ENCODE measurements around the gene CYP17A1. TPM values are rescaled to one million over a fixed set of nuclear protein-coding genes. Genes with fewer than 3 reads are reported as not detected.

The CYP17A1 gene
- total and polyA plus RNA-seq, 10 of the 15 experiments (the other 5 are each of a cell fraction or from before 2014, with no cell fraction given): 2.1 TPM; not detected in 9

- TF ChIP-seq ZNF384 (IDR thresholded peaks at IDR 0.05; ENCODE audit: borderline replicate concordance, low read depth, low read length): no peak
These were observed 55.9 kb downstream of the CYP17A1 start (continued) for GRCh38 chr10:102781090-102781920.

Small RNA genes within 50 kb of the gene (small RNA-seq; reads per million reads assigned to genes)
- gene AS3MT: not detected
- gene RF00026: not detected
- gene RNU6-1231P: not detected

Other genes starting within 250 kb of the CYP17A1 start
- gene TRIM8, start 192.9 kb downstream of the CYP17A1 start, total RNA-seq (2014; rRNA removed): 18.7 and 19.0 TPM in 2 replicates
- 13.5 and 15.9 TPM in 2 replicates for gene TRIM8, start 192.9 kb downstream of the CYP17A1 start, total RNA-seq (2014; rRNA removed; fragmentation: Illumina TruSeq; extraction: Trizol)
- 44.2 and 53.2 TPM in 2 replicates for gene TRIM8, start 192.9 kb downstream of the CYP17A1 start, total RNA-seq (2021)
- gene TRIM8, start 192.9 kb downstream of the CYP17A1 start, polyA plus RNA-seq (2011; rRNA removed): 16.6 and 26.9 TPM in 2 replicates
- 9.9 and 22.4 TPM in 2 replicates for gene TRIM8, start 192.9 kb downstream of the CYP17A1 start, polyA plus RNA-seq (2014; fragmentation: Illumina TruSeq; extraction: Trizol)
- gene TRIM8, start 192.9 kb downstream of the CYP17A1 start, polyA plus RNA-seq (2014; fragmentation: Nextera tagmentation; extraction: Ambion mirVana): 1 to 10 TPM; 7.9 to 9.5 TPM
- 33.5 and 37.5 TPM in 2 replicates for gene TRIM8, start 192.9 kb downstream of the CYP17A1 start, polyA plus RNA-seq (2014; rRNA removed)
- 10 to 100 TPM; 27.3 to 27.6 TPM for gene TRIM8, start 192.9 kb downstream of the CYP17A1 start, polyA plus RNA-seq (2016; fragmentation: Nextera tagmentation; extraction: Ambion mirVana)
- 4.9 and 6.2 TPM in 2 replicates for gene ARL3, start 123.0 kb downstream of the CYP17A1 start, total RNA-seq (2014; rRNA removed)
- 6.6 and 7.2 TPM in 2 replicates for gene ARL3, start 123.0 kb downstream of the CYP17A1 start, total RNA-seq (2014; rRNA removed; fragmentation: Illumina TruSeq; extraction: Trizol)
- gene ARL3, start 123.0 kb downstream of the CYP17A1 start, total RNA-seq (2021): 7.7 TPM in 2 replicates
- gene ARL3, start 123.0 kb downstream of the CYP17A1 start, polyA plus RNA-seq (2011; rRNA removed): 11.3 and 14.0 TPM in 2 replicates
- gene ARL3, start 123.0 kb downstream of the CYP17A1 start, polyA plus RNA-seq (2014; fragmentation: Illumina TruSeq; extraction: Trizol): 10.6 and 13.7 TPM in 2 replicates
- gene ARL3, start 123.0 kb downstream of the CYP17A1 start, polyA plus RNA-seq (2014; fragmentation: Nextera tagmentation; extraction: Ambion mirVana): 10 to 100 TPM; 21.0 to 26.1 TPM
- 8.5 and 9.7 TPM in 2 replicates for gene ARL3, start 123.0 kb downstream of the CYP17A1 start, polyA plus RNA-seq (2014; rRNA removed)
- gene ARL3, start 123.0 kb downstream of the CYP17A1 start, polyA plus RNA-seq (2016; fragmentation: Nextera tagmentation; extraction: Ambion mirVana): 10 to 100 TPM; 21.9 to 22.2 TPM
- 11.9 and 13.8 TPM in 2 replicates for gene SFXN2, start 122.8 kb downstream of the CYP17A1 start, total RNA-seq (2014; rRNA removed)
- gene SFXN2, start 122.8 kb downstream of the CYP17A1 start, total RNA-seq (2014; rRNA removed; fragmentation: Illumina TruSeq; extraction: Trizol): 14.9 and 17.5 TPM in 2 replicates
- 16.8 and 22.1 TPM in 2 replicates for gene SFXN2, start 122.8 kb downstream of the CYP17A1 start, total RNA-seq (2021)
- gene SFXN2, start 122.8 kb downstream of the CYP17A1 start, polyA plus RNA-seq (2011; rRNA removed): 16.3 and 21.6 TPM in 2 replicates
- gene SFXN2, start 122.8 kb downstream of the CYP17A1 start, polyA plus RNA-seq (2014; fragmentation: Illumina TruSeq; extraction: Trizol): 16.1 and 19.5 TPM in 2 replicates
- gene SFXN2, start 122.8 kb downstream of the CYP17A1 start, polyA plus RNA-seq (2014; fragmentation: Nextera tagmentation; extraction: Ambion mirVana): 1 to 10 TPM; 8.8 to 9.6 TPM
- gene SFXN2, start 122.8 kb downstream of the CYP17A1 start, polyA plus RNA-seq (2014; rRNA removed): 17.2 and 22.5 TPM in 2 replicates
- gene SFXN2, start 122.8 kb downstream of the CYP17A1 start, polyA plus RNA-seq (2016; fragmentation: Nextera tagmentation; extraction: Ambion mirVana): 10 to 100 TPM; 19.9 to 20.5 TPM
- 12.7 and 18.8 TPM in 2 replicates for gene WBP1L, start 93.5 kb downstream of the CYP17A1 start, total RNA-seq (2014; rRNA removed)
- 10.3 and 10.5 TPM in 2 replicates for gene WBP1L, start 93.5 kb downstream of the CYP17A1 start, total RNA-seq (2014; rRNA removed; fragmentation: Illumina TruSeq; extraction: Trizol)
- 16.9 and 19.8 TPM in 2 replicates for gene WBP1L, start 93.5 kb downstream of the CYP17A1 start, total RNA-seq (2021)
- 11.3 and 13.9 TPM in 2 replicates for gene WBP1L, start 93.5 kb downstream of the CYP17A1 start, polyA plus RNA-seq (2011; rRNA removed)
- gene WBP1L, start 93.5 kb downstream of the CYP17A1 start, polyA plus RNA-seq (2014; fragmentation: Illumina TruSeq; extraction: Trizol): 10.0 and 14.5 TPM in 2 replicates
- 10 to 100 TPM in 1 of 2 experiments, 1 to 10 TPM in 1; 3.7 to 10.7 TPM for gene WBP1L, start 93.5 kb downstream of the CYP17A1 start, polyA plus RNA-seq (2014; fragmentation: Nextera tagmentation; extraction: Ambion mirVana)
- gene WBP1L, start 93.5 kb downstream of the CYP17A1 start, polyA plus RNA-seq (2014; rRNA removed): 16.6 and 17.4 TPM in 2 replicates
- gene WBP1L, start 93.5 kb downstream of the CYP17A1 start, polyA plus RNA-seq (2016; fragmentation: Nextera tagmentation; extraction: Ambion mirVana): 1 to 10 TPM; 9.3 to 9.4 TPM
- gene BORCS7, start 16.8 kb upstream of the CYP17A1 start, total RNA-seq (2014; rRNA removed): 8.2 and 12.2 TPM in 2 replicates
- 10.8 and 11.7 TPM in 2 replicates for gene BORCS7, start 16.8 kb upstream of the CYP17A1 start, total RNA-seq (2014; rRNA removed; fragmentation: Illumina TruSeq; extraction: Trizol)
- gene BORCS7, start 16.8 kb upstream of the CYP17A1 start, total RNA-seq (2021): 4.6 and 6.6 TPM in 2 replicates
- 23.5 and 25.5 TPM in 2 replicates for gene BORCS7, start 16.8 kb upstream of the CYP17A1 start, polyA plus RNA-seq (2011; rRNA removed)
- 8.2 and 14.1 TPM in 2 replicates for gene BORCS7, start 16.8 kb upstream of the CYP17A1 start, polyA plus RNA-seq (2014; fragmentation: Illumina TruSeq; extraction: Trizol)
- gene BORCS7, start 16.8 kb upstream of the CYP17A1 start, polyA plus RNA-seq (2014; fragmentation: Nextera tagmentation; extraction: Ambion mirVana): 10 to 100 TPM; 14.9 to 19.2 TPM
- 9.4 and 13.0 TPM in 2 replicates for gene BORCS7, start 16.8 kb upstream of the CYP17A1 start, polyA plus RNA-seq (2014; rRNA removed)
- 10 to 100 TPM; 13.6 to 15.2 TPM for gene BORCS7, start 16.8 kb upstream of the CYP17A1 start, polyA plus RNA-seq (2016; fragmentation: Nextera tagmentation; extraction: Ambion mirVana)
- 0.11 and 0.38 TPM in 2 replicates for gene AS3MT, start 32.1 kb upstream of the CYP17A1 start, total RNA-seq (2014; rRNA removed)
- gene AS3MT, start 32.1 kb upstream of the CYP17A1 start, total RNA-seq (2014; rRNA removed; fragmentation: Illumina TruSeq; extraction: Trizol): 0.78 and 1.0 TPM in 2 replicates
- not detected in 2 replicates for gene AS3MT, start 32.1 kb upstream of the CYP17A1 start, total RNA-seq (2021)
- gene AS3MT, start 32.1 kb upstream of the CYP17A1 start, polyA plus RNA-seq (2011; rRNA removed): 0.45 and 0.72 TPM in 2 replicates
- 0.67 and 0.79 TPM in 2 replicates for gene AS3MT, start 32.1 kb upstream of the CYP17A1 start, polyA plus RNA-seq (2014; fragmentation: Illumina TruSeq; extraction: Trizol)
- under 1 TPM; 0.14 to 0.33 TPM for gene AS3MT, start 32.1 kb upstream of the CYP17A1 start, polyA plus RNA-seq (2014; fragmentation: Nextera tagmentation; extraction: Ambion mirVana)
- 0.48 and 0.64 TPM in 2 replicates for gene AS3MT, start 32.1 kb upstream of the CYP17A1 start, polyA plus RNA-seq (2014; rRNA removed)
- gene AS3MT, start 32.1 kb upstream of the CYP17A1 start, polyA plus RNA-seq (2016; fragmentation: Nextera tagmentation; extraction: Ambion mirVana): under 1 TPM in 1 of 2 experiments, not detected in 1; 0.21 TPM
- 4.3 and 7.1 TPM in 2 replicates for gene CNNM2, start 80.9 kb upstream of the CYP17A1 start, total RNA-seq (2014; rRNA removed)
- 2.2 and 2.3 TPM in 2 replicates for gene CNNM2, start 80.9 kb upstream of the CYP17A1 start, total RNA-seq (2014; rRNA removed; fragmentation: Illumina TruSeq; extraction: Trizol)
- 5.6 and 7.3 TPM in 2 replicates for gene CNNM2, start 80.9 kb upstream of the CYP17A1 start, total RNA-seq (2021)
- 1.7 and 3.4 TPM in 2 replicates for gene CNNM2, start 80.9 kb upstream of the CYP17A1 start, polyA plus RNA-seq (2011; rRNA removed)
- 2.6 and 3.4 TPM in 2 replicates for gene CNNM2, start 80.9 kb upstream of the CYP17A1 start, polyA plus RNA-seq (2014; fragmentation: Illumina TruSeq; extraction: Trizol)
- under 1 TPM; 0.18 to 0.33 TPM for gene CNNM2, start 80.9 kb upstream of the CYP17A1 start, polyA plus RNA-seq (2014; fragmentation: Nextera tagmentation; extraction: Ambion mirVana)
- 2.4 and 2.5 TPM in 2 replicates for gene CNNM2, start 80.9 kb upstream of the CYP17A1 start, polyA plus RNA-seq (2014; rRNA removed)
- 1 to 10 TPM; 2.0 to 3.6 TPM for gene CNNM2, start 80.9 kb upstream of the CYP17A1 start, polyA plus RNA-seq (2016; fragmentation: Nextera tagmentation; extraction: Ambion mirVana)

All from GM12878 (cell line).